G401.6 (cell line): ENCODE measurements around the gene ACTR2.
A peak's percentile ranks its signal among the peaks of the same experiment; 100 is the strongest.
"Not testable (repeated sequence)": the region's sequence is repeated elsewhere in the genome, so short reads cannot be mapped to it uniquely, and the experiment has no call there.

ENCODE experiments used
- FAIRE-seq: peaks from 2 replicates; lab custom pipeline; 2012; peaks lifted over from hg19 to GRCh38; lab: Jason Lieb, UNC

The ACTR2 gene

DNA sequence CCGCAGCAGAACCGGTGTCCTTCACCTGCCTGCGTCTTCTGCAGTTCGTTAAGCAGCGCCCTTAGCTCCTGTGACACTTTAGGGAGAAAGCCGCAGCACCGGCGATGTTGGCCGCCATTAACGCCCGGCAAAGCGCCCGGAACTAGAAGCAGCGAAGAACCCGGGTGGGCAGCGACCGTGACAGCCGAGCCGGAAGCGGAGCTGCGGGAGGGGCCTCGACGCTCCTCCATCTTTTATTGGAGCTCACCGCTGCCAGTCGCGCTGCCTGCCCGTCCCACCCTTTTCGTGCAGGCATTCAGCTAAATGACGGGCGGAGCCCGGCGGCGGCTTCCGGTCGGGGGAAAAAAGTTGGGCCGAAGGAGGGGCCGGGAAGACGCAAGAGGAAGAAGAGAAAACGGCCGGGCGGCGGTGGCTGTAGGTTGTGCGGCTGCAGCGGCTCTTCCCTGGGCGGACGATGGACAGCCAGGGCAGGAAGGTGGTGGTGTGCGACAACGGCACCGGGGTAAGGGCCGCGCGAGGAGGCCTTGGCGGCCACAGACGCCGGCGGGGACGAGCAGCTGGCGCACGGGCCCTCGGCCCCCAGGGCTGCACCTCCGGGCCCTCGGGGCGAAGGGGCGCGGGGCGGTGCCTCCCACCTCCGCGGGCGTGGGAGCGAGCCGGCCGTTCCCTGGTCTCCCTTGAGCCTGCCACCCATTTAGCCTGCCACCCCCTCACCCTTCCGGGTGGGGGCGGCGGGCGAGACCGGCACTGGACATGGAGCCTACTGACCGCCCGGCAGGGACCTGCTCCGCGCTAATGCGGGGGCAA, at the start of gene ACTR2:
Gene ACTR2 (plus strand): TSS at position 376 of the 807 bp plus-strand sequence. CDS start 79 bp downstream, at position 455.
- FAIRE-seq: peak; percentile 95

DNA sequence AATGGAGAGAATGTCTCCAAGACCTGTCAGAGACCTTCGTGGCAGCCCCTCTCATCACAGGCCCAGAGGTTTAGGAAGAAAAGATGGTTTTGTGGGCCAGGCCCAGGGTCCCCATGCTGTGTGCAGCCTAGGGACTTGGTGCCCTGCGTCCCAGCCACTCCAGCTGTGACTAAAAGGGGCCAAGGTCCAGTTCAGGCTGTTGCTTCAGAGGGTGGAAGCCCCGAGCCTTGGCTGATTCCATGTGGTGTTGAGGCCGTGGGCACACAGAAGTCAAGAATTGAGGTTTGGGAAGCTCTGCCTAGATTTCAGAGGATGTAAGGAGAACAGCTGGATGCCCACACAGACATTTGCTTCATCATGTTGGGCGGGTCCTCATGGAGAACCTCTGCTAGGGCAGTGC, 45.1 kb upstream of the ACTR2 start:
- FAIRE-seq: no peak

DNA sequence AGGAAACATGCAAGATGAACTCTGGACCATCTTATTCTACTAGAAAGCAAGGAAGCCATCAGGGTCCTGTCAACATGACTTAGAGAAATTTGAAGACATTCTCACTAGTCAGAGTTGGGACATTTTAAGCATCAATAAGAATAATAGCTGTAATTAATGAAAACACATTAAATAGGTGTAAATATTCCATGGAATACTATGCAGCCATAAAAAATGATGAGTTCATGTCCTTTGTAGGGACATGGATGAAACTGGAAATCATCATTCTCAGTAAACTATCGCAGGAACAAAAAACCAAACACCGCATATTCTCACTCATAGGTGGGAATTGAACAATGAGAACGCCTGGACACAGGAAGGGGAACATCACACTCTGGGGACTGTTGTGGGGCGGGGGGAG, 44.2 kb upstream of the ACTR2 start:
- FAIRE-seq: not testable (repeated sequence)

DNA sequence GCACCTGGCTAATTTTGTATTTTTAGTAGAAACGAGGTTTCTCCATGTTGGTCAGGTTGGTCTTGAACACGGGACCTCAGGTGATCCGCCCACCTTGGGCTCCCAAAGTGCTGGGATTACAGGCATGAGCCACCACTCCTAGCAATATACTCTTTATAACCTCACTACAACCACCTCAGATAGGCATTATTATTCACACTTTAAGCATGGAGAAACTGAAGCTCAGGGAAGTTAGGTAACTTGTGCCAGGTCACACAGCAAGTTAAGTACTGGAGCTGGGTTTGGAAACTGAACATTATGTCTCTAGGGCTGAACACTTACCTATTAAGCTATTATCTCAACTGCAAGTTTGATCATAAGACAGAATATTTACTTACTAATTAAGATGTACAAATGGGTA, 42.6 kb upstream of the ACTR2 start:
- FAIRE-seq: no peak

DNA sequence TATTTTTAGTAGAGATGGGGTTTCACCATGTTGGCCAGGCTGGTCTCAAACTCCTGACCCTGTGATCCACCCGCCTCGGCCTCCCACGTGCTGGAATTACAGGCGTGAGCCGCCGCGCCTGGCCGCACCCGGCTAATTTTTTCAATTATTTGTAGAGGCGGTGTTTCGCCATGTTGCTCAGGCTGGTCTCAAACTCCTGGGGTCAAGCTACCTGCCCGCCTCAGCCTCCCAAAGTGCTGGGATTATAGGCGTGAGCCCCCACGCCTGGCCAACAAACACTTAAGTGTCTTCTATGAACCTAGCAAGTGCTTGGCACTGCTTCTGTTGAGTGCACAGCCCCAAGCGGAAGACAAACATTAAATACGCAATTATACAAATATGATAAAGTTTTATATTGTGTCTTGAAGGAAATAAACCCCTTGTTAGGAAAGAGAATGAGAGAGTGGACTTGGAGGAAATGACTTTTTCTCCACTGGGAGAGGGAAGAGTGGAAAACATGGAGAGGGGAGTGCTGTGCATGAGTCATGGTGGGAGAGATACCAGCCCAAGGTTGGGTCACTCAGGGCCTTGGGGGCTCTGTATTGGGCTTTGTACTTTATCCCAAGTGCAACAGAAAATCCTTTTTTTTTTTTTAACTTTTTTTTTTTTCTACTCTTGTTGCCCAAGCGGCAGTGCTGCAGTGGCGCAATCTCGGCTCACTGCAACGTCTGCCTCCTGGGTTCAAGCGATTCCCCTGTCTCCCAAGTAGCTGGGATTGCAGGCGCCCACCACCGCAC, 41.4 kb upstream of the ACTR2 start:
- FAIRE-seq: no peak

DNA sequence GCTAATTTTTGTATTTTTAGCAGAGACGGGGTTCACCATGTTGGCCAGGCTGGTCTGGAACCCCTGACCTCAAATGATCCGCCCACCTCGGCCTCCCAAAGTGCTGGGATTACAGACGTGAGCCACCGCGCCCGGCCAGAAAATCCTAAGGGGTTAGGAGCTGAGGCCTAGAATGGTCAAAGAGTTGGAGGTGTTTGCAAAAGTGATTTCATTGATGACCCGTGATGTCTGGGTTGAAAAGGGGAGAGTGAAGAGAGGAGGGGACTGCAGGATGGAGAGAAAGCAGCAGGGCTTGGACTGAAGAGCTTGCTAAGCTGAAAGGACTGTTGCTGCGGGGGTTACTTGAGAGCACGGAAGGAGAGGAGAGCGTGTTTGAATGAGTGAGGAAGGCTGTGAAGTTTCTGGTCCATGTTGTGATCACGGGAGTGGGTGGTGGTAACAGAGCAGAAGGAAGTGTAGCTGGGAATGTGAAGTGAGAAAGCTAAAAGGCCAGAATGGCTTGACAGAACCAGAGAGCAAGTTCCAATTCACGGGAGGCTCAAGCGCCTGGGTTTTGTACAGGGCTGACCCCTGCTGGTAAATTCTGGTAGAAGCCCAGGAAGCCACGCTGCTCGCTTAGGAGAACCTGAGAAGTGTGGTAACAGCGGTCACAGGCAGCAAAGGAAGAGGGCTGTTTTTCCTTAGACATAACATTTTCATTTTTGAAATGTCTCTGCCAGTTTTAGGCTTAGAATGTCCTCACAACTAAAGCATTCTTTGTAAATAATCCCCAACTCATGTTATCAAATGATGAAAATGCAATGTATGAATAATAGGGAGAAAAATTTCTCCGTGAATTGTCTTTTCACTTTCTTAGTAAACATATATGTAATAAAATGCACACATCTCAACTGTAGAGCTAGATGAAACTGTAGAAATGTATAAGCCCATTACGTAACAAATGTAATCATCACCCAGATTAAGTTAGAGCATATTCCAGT, 40.5 kb upstream of the ACTR2 start:
- FAIRE-seq: peak; percentile 94

DNA sequence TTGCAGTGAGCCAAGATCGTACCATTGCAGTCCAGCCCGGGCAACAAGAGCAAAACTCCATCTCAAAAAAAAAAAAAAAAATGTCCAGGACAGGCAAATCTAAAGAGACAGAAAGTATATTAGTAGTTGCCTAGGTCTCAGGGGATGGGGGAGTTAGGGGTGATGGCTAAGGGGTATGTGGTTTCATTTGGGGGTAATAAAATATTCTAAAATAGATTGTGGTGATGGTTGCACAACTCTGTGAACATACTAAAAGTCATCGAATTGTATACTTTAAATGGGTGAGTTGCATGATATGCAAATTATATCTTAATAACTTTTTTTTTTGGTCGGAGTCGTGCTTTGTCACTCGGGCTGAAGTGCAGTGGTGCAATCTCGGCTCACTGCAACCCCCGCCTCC, 34.2 kb upstream of the ACTR2 start:
- no peak for FAIRE-seq

DNA sequence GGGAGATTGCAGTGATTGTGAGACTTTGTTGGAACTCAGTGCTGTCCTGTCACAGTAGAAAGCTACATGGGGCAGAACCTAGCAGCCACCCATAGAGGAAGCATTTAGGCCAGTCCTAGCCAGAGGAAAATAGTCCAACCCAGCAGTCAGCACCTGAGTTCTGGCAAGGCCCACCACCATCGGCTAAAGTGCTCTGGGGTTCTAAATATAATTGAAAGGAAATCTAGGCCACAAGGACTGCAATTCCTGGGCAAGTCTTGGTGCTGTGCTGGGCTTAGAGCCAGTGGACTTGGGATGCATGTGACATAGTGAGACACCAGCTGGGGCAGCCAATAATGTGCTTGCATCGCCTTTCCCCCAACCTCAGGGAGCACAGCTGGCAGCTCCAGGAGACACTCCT, 28.9 kb upstream of the ACTR2 start:
- no peak for FAIRE-seq

DNA sequence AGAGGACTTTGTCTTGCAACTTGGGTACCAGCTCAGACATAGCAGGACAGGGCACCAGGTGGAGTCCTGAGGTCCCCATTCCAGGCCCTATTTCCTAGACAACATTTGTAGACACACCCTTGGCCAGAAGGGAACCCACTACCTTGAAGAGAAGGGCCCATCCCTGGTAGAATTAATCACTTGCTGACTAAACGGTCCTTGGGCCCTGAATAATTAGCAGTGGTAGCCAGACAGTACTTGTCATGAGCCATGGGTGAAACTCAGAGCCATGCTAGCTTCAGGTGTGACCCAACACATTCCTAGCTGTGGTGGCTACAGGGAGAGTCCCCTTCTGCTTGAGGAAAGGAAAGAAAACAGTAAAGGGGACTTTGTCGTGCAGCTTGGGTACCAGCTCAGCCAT, 28.5 kb upstream of the ACTR2 start:
- FAIRE-seq: no peak

DNA sequence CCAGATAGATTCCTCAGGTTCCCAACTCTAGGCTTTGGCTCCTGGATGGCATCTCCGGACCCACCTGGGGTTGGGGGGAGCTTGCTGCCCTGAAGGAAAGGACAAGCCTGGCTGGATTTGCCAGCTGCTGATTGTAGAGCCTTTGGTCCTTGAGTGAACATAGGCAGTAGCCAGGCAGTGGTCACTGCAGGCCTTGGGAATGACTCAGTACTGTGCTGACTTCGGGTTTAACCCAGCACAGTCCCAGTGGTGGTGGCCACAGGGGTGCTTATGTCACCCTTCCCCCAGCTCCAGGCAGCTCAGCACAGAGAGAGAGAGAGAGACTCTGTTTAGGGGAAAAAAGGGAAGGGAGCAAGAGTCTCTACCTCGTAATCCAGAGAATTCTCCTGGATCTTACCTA, 27.7 kb upstream of the ACTR2 start:
- no peak for FAIRE-seq

DNA sequence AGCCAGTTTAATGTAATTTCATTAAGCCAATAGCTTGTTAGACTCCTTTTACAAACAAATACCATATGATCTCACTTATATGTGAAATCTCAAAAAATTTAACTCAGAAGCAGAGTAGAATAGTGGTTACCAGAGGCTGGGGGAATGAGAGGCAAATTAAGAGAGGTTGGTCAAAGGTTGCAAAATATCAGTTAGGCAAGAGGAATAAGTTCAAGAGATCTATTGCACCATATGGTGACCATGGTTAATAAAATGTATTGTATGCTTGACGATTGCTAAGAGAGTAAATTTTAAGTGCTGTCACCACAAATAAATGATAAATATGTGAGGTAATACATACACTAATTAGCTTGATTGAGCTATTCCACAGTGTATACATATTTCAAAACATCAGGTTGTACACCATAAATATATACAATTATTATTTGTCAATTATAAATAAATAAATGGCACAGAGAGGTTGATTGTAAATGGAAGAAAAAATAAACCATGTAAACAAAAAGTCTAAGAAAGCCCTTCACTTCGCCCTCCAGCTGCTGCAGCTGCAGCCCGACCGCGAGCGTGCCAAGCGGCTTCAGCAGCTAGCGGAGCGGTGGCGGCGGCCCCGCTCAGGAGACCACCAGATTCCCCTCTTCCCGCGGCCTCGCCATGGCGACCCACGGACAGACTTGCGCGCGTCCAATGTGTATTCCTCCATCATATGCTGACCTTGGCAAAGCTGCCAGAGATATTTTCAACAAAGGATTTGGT, 23.0 kb upstream of the ACTR2 start:
- no peak for FAIRE-seq

DNA sequence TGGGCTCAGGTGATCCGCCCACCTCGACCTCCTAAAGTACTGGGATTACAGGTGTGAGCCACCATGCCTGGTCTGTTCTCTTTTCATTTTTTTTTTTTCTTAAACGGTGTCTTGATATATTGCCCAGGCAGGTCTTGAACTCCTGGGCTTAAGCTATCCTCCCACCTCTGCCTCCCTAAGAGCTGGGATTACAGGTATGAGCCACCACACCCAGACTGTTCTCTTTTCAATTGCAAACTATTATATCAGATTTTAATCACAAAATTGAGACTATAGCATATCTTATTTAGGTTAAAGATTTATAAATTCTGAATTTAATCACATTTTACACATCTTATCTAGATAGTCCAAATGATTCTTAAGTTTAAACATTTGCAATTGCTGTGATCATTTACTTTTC, 15.5 kb upstream of the ACTR2 start:
- no peak for FAIRE-seq

DNA sequence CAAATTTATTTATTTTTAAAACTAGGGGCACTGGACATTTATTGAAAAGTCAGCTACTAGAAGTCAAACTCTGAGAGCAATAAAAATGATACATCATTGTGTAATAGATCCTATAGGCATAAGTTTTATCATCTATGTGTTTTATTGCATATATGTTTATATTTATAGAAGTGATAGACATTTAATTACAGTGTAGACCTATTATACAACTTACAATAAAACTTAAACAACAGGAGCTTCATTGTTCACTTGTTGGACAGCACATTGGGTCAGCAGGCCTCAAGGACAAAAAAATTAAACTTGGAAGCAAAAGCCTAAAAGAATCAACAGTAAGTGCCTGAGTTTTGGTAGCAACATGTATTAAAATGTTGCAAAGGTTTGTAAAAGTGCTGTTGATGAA, 15.0 kb upstream of the ACTR2 start:
- no peak for FAIRE-seq

DNA sequence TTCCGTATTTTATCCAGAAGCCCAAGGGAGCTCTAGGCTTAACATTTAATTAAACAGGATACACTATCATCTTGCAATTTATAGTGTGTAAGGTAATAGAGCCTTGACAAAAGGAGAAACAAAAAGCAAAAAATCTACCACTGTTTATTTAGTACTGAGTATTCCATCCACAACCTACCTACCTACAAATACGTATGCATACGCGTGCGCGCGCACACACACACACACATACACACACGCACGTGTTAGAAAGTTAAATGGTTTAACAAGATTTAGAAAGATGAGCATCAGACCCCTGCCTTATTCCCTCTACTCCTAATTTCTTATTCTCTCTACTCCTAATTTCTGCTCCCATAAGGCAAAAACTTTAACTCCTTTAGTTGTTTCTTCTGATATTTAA, 14.6 kb upstream of the ACTR2 start:
- no peak for FAIRE-seq

DNA sequence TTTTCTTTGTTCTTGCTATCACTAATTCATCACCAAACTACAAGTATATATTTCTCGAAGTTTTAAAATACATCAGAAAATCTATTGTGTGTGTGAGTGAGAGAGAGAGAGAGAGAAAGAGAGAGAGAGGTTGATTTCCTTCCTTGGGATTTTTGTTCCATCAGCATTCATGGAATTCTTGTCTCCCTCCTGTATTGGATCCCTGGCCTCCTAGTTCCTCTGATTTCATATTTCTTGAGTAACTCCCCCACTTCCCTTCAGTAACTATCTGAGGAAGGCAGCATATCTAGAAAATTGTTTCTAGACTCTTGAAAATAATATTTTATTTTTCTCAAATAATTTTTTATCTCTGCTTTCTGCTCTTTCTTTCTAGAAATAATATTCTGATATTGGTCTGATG, 13.3 kb upstream of the ACTR2 start:
- FAIRE-seq: no peak

DNA sequence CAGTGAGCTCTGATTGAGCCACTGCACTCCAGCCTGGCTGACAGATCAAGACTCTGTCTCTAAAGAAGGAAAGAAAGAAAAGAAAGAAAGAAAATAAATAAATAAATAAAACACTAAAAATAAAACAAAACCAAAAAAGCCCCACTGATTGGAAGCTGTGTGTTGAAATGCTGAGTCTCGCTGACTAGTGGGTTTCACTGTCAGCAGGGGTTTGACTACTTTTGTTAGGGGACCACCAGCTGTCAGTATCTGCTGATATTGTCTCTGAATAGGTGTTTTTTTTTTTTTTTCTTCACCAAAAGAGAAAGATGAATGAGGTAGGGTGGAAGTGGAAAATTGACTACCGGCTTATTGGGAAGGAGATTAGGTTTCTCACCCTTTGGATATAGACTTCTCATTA, 12.8 kb upstream of the ACTR2 start:
- no peak for FAIRE-seq

DNA sequence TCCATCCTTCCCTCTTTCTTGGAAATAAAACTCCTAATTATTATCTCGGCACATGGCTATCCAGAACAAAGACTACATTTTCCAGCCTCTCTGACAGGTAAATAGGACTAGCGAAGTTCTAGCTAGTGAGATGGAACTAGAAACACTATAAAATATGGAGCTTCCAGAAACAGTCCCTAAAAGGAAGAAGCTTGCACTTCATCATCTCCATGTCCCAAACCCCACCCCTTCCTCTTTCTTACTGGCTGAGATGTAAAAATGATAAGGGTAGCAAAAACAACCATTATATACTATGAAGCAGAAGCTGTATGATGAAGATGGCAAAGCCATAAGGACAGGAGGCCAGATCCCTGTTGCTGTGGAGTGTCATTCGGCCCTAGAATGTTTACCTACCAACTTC, 11.7 kb upstream of the ACTR2 start:
- no peak for FAIRE-seq

DNA sequence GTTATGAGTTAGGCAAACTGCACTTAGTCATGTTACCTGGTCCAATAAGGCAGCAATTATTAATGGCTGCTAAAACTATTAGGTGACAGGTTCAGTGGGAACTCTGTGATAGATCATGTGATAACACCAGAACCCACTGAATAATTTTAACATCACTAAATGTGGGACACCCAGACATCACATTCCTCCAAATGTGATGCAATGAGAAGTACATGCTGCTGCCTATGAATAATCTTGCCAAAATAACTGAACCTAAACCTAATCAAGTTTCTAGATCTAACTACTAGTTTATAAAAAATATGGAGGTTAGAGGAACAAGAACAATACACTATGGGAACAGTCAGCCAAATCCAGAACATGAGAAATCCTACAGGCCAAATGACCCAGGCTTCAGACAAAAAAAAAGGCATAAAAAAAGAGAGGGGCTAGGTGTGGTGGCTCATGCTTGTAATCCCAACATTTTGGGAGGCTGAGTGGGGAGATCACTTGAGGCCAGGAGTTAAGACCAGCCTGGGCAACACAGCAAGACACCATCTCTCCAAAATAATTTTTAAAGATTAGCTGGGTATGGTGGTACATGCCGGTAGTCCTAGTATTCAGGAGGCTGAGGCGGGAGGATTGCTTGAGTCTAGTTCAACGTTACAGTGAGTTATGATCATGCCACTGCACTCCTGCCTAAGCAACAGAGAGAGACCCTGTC, 7.0 kb upstream of the ACTR2 start:
- no peak for FAIRE-seq

DNA sequence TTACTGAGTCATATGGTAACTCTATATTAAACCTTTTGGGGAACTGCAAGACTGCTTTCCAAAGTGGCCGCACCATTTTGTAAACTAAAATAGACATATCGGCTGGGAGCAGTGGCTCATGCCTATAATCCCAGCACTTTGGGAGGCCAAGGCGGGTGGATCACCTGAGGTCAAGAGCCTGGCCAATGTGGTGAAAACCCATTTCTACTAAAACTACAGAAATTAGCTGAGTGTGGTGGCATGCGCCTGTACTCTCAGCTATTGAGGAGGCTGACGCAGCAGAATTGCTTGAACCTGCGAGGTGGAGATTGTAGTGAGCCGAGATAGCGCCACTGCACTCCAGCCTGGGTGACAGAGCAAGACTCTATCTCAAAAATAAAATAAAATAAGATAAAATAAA, 6.4 kb upstream of the ACTR2 start:
- FAIRE-seq: not testable (repeated sequence)

DNA sequence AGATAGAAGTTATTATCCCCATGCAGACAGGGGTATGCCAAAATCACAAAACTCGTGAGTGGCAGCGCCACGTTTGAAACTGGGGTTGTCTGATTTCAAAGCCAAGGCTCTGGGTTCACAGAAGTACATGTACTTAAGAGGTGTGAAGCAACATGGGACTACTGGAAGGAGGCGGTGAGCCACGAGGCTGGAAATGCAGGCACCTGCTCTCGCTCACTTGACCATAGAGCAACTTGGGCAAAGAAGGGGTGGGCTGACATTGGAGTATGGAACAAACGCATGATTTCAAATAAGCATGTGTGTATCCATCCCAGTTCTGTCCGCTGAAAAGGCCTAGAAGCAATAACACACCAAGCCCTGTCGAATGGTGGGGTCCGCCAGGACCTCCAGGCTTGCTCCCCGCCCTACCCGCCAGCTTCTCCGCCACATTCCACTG, 593 bp upstream of the ACTR2 start:
- FAIRE-seq: no peak

DNA sequence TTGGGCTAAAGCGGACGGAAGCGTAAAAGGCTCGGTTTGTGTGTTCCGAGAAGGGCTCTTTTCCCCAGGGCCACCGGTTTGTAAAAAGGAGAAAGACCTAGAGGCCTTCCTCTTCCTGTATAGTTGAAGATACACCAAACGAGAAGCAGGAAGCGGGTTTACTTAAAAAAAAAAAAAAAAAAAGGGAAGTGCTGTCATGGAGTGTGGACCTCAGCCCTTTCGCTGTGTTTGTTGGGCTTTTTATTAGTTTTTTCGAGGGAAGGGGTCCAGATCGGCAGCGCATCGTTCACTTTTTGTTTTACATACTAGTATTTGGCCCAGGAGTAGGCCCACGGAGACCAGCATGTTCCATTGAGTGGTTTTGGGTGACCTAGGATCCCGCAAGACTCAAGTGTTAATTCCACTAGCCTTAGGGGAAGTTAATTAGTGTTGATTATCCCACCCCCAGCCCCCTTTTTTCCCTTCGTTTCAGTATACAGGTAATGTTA, 676 bp downstream of the ACTR2 start:
- no peak for FAIRE-seq
